Activated CD8-positive, alpha-beta memory T cell treated with anti-CD3 and anti-CD28 coated beads, Interleukin-2, amount 10 ng/mL, durations not matched to agents 7 days and 5 days (primary cell): Measurements from ENCODE around the gene OTUD7B. TPM values are rescaled to one million over a fixed set of nuclear protein-coding genes. Genes with fewer than 3 reads are reported as not detected.

Experiments used
- ATAC-seq: fragments of 150-1000 bp; cut with Tn5 transposase; one replicate; pipeline ENCODE4 v1.10.0; 2021; ENCODE audit warnings: moderate library complexity
- CTCF ChIA-PET: fragments of 350-600 bp; sonication (Branson Sonifier 250); formaldehyde crosslinking; loops from one replicate; lab custom pipeline; 2021; ENCODE audit warnings: antibody characterized with exemption; lab: Charles Lee
- DNase-seq: peaks from one replicate; pipeline ENCODE4 v3.0.0-alpha.2; 2020
- H3K27ac Mint-ChIP-seq: one replicate; pipeline ENCODE4 v1.8.0; 2021; ENCODE audit warnings: mild to moderate bottlenecking, mixed read lengths
- H3K27me3 Mint-ChIP-seq: one replicate; pipeline ENCODE4 v1.8.0; 2021; ENCODE audit warnings: mixed read lengths
- H3K36me3 Mint-ChIP-seq: one replicate; pipeline ENCODE4 v1.8.0; 2021; ENCODE audit warnings: mild to moderate bottlenecking, mixed read lengths
- H3K4me1 Mint-ChIP-seq: one replicate; pipeline ENCODE4 v1.8.0; 2021; ENCODE audit warnings: mixed read lengths
- H3K4me3 Mint-ChIP-seq: one replicate; pipeline ENCODE4 v1.8.0; 2021; ENCODE audit warnings: mild to moderate bottlenecking, moderate library complexity, mixed read lengths
- H3K9me3 Mint-ChIP-seq: one replicate; pipeline ENCODE4 v1.8.0; 2022; ENCODE audit warnings: low read depth, mixed read lengths
- total RNA-seq, 2 experiments: library from RNA; stranded (reverse); gene quantifications; one replicate each; pipeline ENCODE4 v1.2.3, GENCODE V29; 2021

OTUD7B gene
- total RNA-seq, 2 experiments from 2014 or later = 16.4 to 19.7 TPM

- H3K36me3 Mint-ChIP-seq = peaks cover 50% of the 10 kb centered on the region
- ATAC-seq = no peak
- no peak for DNase-seq
- H3K9me3 Mint-ChIP-seq = no peaks in the 10 kb centered on the region
- CTCF ChIA-PET = interaction anchor here (1.0 kb wide), 1 partner anchor 10 kb away, joined by 3 read pairs; no protein-coding TSS in a partner anchor
- peak overlapping the region; percentile 26 for H3K27ac Mint-ChIP-seq
- H3K27me3 Mint-ChIP-seq = no peaks in the 10 kb centered on the region
- peaks cover 45% of the 10 kb centered on the region for H3K4me1 Mint-ChIP-seq
- H3K4me3 Mint-ChIP-seq = peak overlapping the region; percentile 46
Measured at GRCh38 chr1:149925345-149925744, 85.2 kb downstream of the OTUD7B start.

GRCh38 chr1:149923626-149924025 is 86.9 kb downstream of the OTUD7B start:
- Mint-ChIP-seq H3K27ac (no peak overlapping the region), H3K9me3 (no peaks in the 10 kb centered on the region), H3K36me3 (peaks cover 50% of the 10 kb centered on the region), H3K4me3 (no peak overlapping the region), H3K27me3 (no peaks in the 10 kb centered on the region), H3K4me1 (peaks cover 36% of the 10 kb centered on the region)
- CTCF ChIA-PET = interaction anchor here (1.5 to 2.1 kb wide), 2 partner anchors 35 to 39 kb away, joined by 5 read pairs; a partner anchor contains a TSS
- DNase-seq = no peak
- no peak for ATAC-seq

GRCh38 chr1:149917571-149918144 is 92.9 kb downstream of the OTUD7B start, which contains the start of gene SV2A:
Gene SV2A (minus strand): TSS chr1:149917844. CDS start chr1:149913840, 4,004 bp downstream.
- H3K27ac Mint-ChIP-seq = peak within 1 kb of the TSS; percentile 77
- peak within 1 kb of the TSS; percentile 83 for H3K4me3 Mint-ChIP-seq
- DNase-seq (peak; percentile 61), ATAC-seq (peak; percentile 82)
- H3K4me1 Mint-ChIP-seq = peaks cover 35% of the 10 kb centered on the region
- CTCF ChIA-PET = no interaction called here
- peaks cover 13% of the 10 kb centered on the region for H3K36me3 Mint-ChIP-seq
- H3K27me3 Mint-ChIP-seq = no peaks in the 10 kb centered on the region
- H3K9me3 Mint-ChIP-seq = no peaks in the 10 kb centered on the region

- CTCF ChIA-PET = interaction anchor here (1.0 to 1.4 kb wide), 2 partner anchors 17 to 28 kb away, joined by 3 read pairs; no protein-coding TSS in a partner anchor
- peaks cover 35% of the 10 kb centered on the region for H3K4me1 Mint-ChIP-seq
- ATAC-seq = no peak
- peak overlapping the region; percentile 83 for H3K4me3 Mint-ChIP-seq
- H3K27ac Mint-ChIP-seq = peak overlapping the region; percentile 45
- H3K27me3 Mint-ChIP-seq = no peaks in the 10 kb centered on the region
- peaks cover 8% of the 10 kb centered on the region for H3K36me3 Mint-ChIP-seq
- DNase-seq = no peak
- no peaks in the 10 kb centered on the region for H3K9me3 Mint-ChIP-seq
Measured at GRCh38 chr1:149916898-149917252, 93.7 kb downstream of the OTUD7B start.

GRCh38 chr1:149916193-149916897 is 94.2 kb downstream of the OTUD7B start:
- peaks cover 35% of the 10 kb centered on the region for H3K4me1 Mint-ChIP-seq
- no peak for ATAC-seq

GRCh38 chr1:149915429-149916192 is 94.9 kb downstream of the OTUD7B start:
- H3K4me1 Mint-ChIP-seq = peaks cover 35% of the 10 kb centered on the region
- peaks cover 7% of the 10 kb centered on the region for H3K36me3 Mint-ChIP-seq
- H3K4me3 Mint-ChIP-seq = peak overlapping the region; percentile 83
- CTCF ChIA-PET = interaction anchor here (0.8 to 1.4 kb wide), 3 partner anchors 16 to 27 kb away, joined by 3 to 4 read pairs (median 3); a partner anchor contains a TSS
- DNase-seq (no peak), ATAC-seq (no peak)
- H3K27me3 Mint-ChIP-seq = no peaks in the 10 kb centered on the region
- no peaks in the 10 kb centered on the region for H3K9me3 Mint-ChIP-seq
- peak overlapping the region; percentile 78 for H3K27ac Mint-ChIP-seq

More at GRCh38 chr1:149916193-149916897, 94.2 kb downstream of the OTUD7B start:
- Mint-ChIP-seq H3K27me3 (no peaks in the 10 kb centered on the region), H3K27ac (peak overlapping the region; percentile 78), H3K36me3 (peaks cover 5% of the 10 kb centered on the region), H3K9me3 (no peaks in the 10 kb centered on the region), H3K4me3 (peak overlapping the region; percentile 83)
- CTCF ChIA-PET = interaction anchor here (1.0 to 1.4 kb wide), 2 partner anchors 16 to 28 kb away, joined by 3 read pairs; no protein-coding TSS in a partner anchor
- no peak for DNase-seq

- H3K4me1 Mint-ChIP-seq = peaks cover 35% of the 10 kb centered on the region
- CTCF ChIA-PET = interaction anchor here (0.8 to 0.9 kb wide), 3 partner anchors 15 to 272 kb away, joined by 4 to 5 read pairs (median 5); partner anchors contain the start of gene BOLA1
- peak overlapping the region; percentile 1 for H3K27ac Mint-ChIP-seq
- no peak overlapping the region for H3K4me3 Mint-ChIP-seq
- H3K36me3 Mint-ChIP-seq = peaks cover 8% of the 10 kb centered on the region
- DNase-seq (no peak), ATAC-seq (no peak)
- H3K27me3 Mint-ChIP-seq = no peaks in the 10 kb centered on the region
- no peaks in the 10 kb centered on the region for H3K9me3 Mint-ChIP-seq
Measured at GRCh38 chr1:149914545-149914944, 96.0 kb downstream of the OTUD7B start.

- CTCF ChIA-PET = no interaction called here
- no peak overlapping the region for H3K4me3 Mint-ChIP-seq
- DNase-seq = no peak
Measured at GRCh38 chr1:149906570-149907075, 103.9 kb downstream of the OTUD7B start.

GRCh38 chr1:149903836-149904491 is 106.6 kb downstream of the OTUD7B start:
- Mint-ChIP-seq H3K27me3 (no peaks in the 10 kb centered on the region), H3K4me1 (peaks cover 19% of the 10 kb centered on the region), H3K9me3 (no peaks in the 10 kb centered on the region), H3K4me3 (no peak overlapping the region), H3K36me3 (peaks cover 20% of the 10 kb centered on the region), H3K27ac (no peak overlapping the region)
- CTCF ChIA-PET = no interaction called here
- DNase-seq (no peak), ATAC-seq (no peak)

More at GRCh38 chr1:149906570-149907075, 103.9 kb downstream of the OTUD7B start:
- Mint-ChIP-seq H3K27ac (no peak overlapping the region), H3K4me1 (no peaks in the 10 kb centered on the region), H3K9me3 (no peaks in the 10 kb centered on the region), H3K27me3 (no peaks in the 10 kb centered on the region), H3K36me3 (peaks cover 20% of the 10 kb centered on the region)
- ATAC-seq = no peak

GRCh38 chr1:149899460-149900284 is 110.9 kb downstream of the OTUD7B start, which contains the start of gene BOLA1:
Gene BOLA1 (plus strand): TSS chr1:149899568. CDS start chr1:149900060, 492 bp downstream.
- DNase-seq = peak; percentile 93
- Mint-ChIP-seq H3K27me3 (peaks cover 3% of the 10 kb centered on the region), H3K4me1 (peaks cover 24% of the 10 kb centered on the region), H3K27ac (peak within 1 kb of the TSS; percentile 95), H3K9me3 (no peaks in the 10 kb centered on the region), H3K4me3 (peak within 1 kb of the TSS; percentile 86), H3K36me3 (peaks cover 11% of the 10 kb centered on the region)
- peak; percentile 97 for ATAC-seq
- CTCF ChIA-PET = interaction anchor here (0.7 to 1.4 kb wide), 6 partner anchors 12 to 167 kb away, joined by 3 to 5 read pairs (median 4); a partner anchor contains a TSS

GRCh38 chr1:149896575-149896974 is 114.0 kb downstream of the OTUD7B start:
- peaks cover 26% of the 10 kb centered on the region for H3K4me1 Mint-ChIP-seq
- CTCF ChIA-PET = no interaction called here
- peaks cover 8% of the 10 kb centered on the region for H3K36me3 Mint-ChIP-seq
- ATAC-seq (no peak), DNase-seq (peak; percentile 16)
- peaks cover 3% of the 10 kb centered on the region for H3K27me3 Mint-ChIP-seq
- H3K9me3 Mint-ChIP-seq = no peaks in the 10 kb centered on the region
- no peak overlapping the region for H3K27ac Mint-ChIP-seq
- no peak overlapping the region for H3K4me3 Mint-ChIP-seq

GRCh38 chr1:149888999-149889289 is 121.6 kb downstream of the OTUD7B start:
- H3K27ac Mint-ChIP-seq = no peak overlapping the region
- peaks cover 1% of the 10 kb centered on the region for H3K36me3 Mint-ChIP-seq
- H3K4me1 Mint-ChIP-seq = peaks cover 10% of the 10 kb centered on the region
- CTCF ChIA-PET = interaction anchor here (0.6 to 2.9 kb wide), 15 partner anchors 9 to 298 kb away, joined by 3 to 11 read pairs (median 4); partner anchors contain the start of genes SF3B4 and VPS45
- DNase-seq = peak; percentile 40
- H3K9me3 Mint-ChIP-seq = no peaks in the 10 kb centered on the region
- H3K27me3 Mint-ChIP-seq = peaks cover 2% of the 10 kb centered on the region
- no peak for ATAC-seq
- H3K4me3 Mint-ChIP-seq = no peak overlapping the region
